ENCODE data around the gene CYSTM1.

Gene CYSTM1

DNA sequence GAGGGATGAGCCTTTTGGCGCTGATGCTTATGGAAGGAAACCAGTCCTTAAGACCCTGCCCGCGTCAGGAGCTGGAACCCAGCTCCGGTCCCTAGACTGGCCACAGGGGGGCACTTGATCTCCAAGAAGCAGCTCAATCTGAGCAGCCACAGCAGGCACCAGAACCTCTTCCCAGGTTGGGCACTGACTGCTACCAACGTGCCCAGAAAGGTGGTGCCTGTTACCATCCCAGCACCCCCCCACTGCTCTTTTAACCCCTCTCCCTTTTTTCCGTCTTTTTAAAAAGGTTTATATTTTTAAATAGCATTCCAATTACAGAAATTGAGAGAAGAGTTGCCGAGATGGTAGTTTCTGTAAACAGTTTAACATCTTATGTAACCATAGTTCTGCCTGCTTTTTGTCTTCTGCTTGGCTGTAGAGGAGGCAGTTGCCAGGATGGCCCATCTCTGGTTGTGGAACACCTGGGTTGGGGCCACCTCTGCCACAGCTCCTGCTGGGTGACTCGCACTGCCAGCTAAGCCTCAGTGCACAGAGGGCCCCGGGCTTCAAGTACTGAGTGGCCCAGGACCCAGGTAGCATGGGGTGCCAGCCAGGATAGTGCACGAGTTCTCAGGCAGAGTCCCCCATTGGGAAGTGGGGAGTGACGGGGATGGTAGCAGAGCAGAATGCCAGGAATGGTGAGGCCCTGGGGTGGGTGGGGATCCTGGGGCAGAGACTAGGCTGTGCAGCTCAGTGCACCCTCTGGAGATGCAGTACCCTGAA lies 65.1 kb downstream of the CYSTM1 start (continued):
- TF ChIP-seq ZNF660 (tag by site-specific recombination; IDR thresholded peaks at IDR 0.05) = 0 out of 2 replicates have a peak, but pooled peaks have one; percentile 23
- 0 out of 2 replicates have a peak, but pooled peaks have one; percentile 21 for TF ChIP-seq ZNF629 (tag by site-specific recombination; IDR thresholded peaks at IDR 0.05)
- TF ChIP-seq ZNF24 (tag by site-specific recombination; IDR thresholded peaks at IDR 0.05) = no peak
- TF ChIP-seq, protein P1, sequence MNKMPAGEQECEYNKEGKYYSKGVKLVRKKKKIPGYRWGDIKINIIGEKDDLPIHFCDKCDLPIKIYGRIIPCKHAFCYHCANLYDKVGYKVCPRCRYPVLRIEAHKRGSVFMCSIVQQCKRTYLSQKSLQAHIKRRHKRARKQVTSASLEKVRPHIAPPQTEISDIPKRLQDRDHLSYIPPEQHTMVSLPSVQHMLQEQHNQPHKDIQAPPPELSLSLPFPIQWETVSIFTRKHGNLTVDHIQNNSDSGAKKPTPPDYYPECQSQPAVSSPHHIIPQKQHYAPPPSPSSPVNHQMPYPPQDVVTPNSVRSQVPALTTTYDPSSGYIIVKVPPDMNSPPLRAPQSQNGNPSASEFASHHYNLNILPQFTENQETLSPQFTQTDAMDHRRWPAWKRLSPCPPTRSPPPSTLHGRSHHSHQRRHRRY (tag by site-specific recombination; IDR thresholded peaks at IDR 0.05) = no peak
- no peak for TF ChIP-seq ZNF585B (tag by site-specific recombination; IDR thresholded peaks at IDR 0.05)
- TF ChIP-seq, protein P2, sequence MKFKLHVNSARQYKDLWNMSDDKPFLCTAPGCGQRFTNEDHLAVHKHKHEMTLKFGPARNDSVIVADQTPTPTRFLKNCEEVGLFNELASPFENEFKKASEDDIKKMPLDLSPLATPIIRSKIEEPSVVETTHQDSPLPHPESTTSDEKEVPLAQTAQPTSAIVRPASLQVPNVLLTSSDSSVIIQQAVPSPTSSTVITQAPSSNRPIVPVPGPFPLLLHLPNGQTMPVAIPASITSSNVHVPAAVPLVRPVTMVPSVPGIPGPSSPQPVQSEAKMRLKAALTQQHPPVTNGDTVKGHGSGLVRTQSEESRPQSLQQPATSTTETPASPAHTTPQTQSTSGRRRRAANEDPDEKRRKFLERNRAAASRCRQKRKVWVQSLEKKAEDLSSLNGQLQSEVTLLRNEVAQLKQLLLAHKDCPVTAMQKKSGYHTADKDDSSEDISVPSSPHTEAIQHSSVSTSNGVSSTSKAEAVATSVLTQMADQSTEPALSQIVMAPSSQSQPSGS (tag by site-specific recombination; IDR thresholded peaks at IDR 0.05; ENCODE audit: low read depth) = no peak
- TF ChIP-seq ZNF555 (tag by site-specific recombination; conservative IDR thresholded peaks at IDR 0.05) = no peak
- no peak for TF ChIP-seq SP2 (tag by site-specific recombination; IDR thresholded peaks at IDR 0.05)
- no peak for TF ChIP-seq SP3 (tag by site-specific recombination; IDR thresholded peaks at IDR 0.05)
- TF ChIP-seq, protein P3, sequence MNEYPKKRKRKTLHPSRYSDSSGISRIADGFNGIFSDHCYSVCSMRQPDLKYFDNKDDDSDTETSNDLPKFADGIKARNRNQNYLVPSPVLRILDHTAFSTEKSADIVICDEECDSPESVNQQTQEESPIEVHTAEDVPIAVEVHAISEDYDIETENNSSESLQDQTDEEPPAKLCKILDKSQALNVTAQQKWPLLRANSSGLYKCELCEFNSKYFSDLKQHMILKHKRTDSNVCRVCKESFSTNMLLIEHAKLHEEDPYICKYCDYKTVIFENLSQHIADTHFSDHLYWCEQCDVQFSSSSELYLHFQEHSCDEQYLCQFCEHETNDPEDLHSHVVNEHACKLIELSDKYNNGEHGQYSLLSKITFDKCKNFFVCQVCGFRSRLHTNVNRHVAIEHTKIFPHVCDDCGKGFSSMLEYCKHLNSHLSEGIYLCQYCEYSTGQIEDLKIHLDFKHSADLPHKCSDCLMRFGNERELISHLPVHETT (tag by site-specific recombination; IDR thresholded peaks at IDR 0.05) = no peak
- TF ChIP-seq BCL11B (tag by site-specific recombination; IDR thresholded peaks at IDR 0.05; ENCODE audit: low read depth) = no peak
- TF ChIP-seq ZNF791 (tag by site-specific recombination; IDR thresholded peaks at IDR 0.05) = no peak
- no peak for TF ChIP-seq ZFP37 (tag by site-specific recombination; IDR thresholded peaks at IDR 0.05)
- 0 out of 2 replicates have a peak, but pooled peaks have one; percentile 48 for TF ChIP-seq ZBTB17 (tag by site-specific recombination; IDR thresholded peaks at IDR 0.05)
- no peak for TF ChIP-seq ZNF701 (tag by site-specific recombination; IDR thresholded peaks at IDR 0.05)
- 0 out of 2 replicates have a peak, but pooled peaks have one; percentile 32 for TF ChIP-seq ZNF2 (tag by site-specific recombination; IDR thresholded peaks at IDR 0.05)
- TF ChIP-seq ZNF223 (tag by site-specific recombination; IDR thresholded peaks at IDR 0.05) = no peak
- TF ChIP-seq ZNF707 (tag by site-specific recombination; IDR thresholded peaks at IDR 0.05) = no peak
- TF ChIP-seq, protein P4, sequence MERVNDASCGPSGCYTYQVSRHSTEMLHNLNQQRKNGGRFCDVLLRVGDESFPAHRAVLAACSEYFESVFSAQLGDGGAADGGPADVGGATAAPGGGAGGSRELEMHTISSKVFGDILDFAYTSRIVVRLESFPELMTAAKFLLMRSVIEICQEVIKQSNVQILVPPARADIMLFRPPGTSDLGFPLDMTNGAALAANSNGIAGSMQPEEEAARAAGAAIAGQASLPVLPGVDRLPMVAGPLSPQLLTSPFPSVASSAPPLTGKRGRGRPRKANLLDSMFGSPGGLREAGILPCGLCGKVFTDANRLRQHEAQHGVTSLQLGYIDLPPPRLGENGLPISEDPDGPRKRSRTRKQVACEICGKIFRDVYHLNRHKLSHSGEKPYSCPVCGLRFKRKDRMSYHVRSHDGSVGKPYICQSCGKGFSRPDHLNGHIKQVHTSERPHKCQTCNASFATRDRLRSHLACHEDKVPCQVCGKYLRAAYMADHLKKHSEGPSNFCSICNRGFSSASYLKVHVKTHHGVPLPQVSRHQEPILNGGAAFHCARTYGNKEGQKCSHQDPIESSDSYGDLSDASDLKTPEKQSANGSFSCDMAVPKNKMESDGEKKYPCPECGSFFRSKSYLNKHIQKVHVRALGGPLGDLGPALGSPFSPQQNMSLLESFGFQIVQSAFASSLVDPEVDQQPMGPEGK (tag by site-specific recombination; IDR thresholded peaks at IDR 0.05) = no peak
- no peak for TF ChIP-seq ZNF768 (tag by site-specific recombination; IDR thresholded peaks at IDR 0.05)
- TF ChIP-seq KLF7 (tag by site-specific recombination; IDR thresholded peaks at IDR 0.05; ENCODE audit: borderline replicate concordance) = no peak
- no peak for TF ChIP-seq ZNF76 (tag by site-specific recombination; IDR thresholded peaks at IDR 0.05; ENCODE audit: borderline replicate concordance, low read depth)
- TF ChIP-seq ZBTB48 (tag by site-specific recombination; IDR thresholded peaks at IDR 0.05) = 0 out of 2 replicates have a peak, but pooled peaks have one; percentile 13
- TF ChIP-seq, protein P5, sequence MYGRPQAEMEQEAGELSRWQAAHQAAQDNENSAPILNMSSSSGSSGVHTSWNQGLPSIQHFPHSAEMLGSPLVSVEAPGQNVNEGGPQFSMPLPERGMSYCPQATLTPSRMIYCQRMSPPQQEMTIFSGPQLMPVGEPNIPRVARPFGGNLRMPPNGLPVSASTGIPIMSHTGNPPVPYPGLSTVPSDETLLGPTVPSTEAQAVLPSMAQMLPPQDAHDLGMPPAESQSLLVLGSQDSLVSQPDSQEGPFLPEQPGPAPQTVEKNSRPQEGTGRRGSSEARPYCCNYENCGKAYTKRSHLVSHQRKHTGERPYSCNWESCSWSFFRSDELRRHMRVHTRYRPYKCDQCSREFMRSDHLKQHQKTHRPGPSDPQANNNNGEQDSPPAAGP (tag by site-specific recombination; IDR thresholded peaks at IDR 0.05) = no peak
- 0 out of 2 replicates have a peak, but pooled peaks have one; percentile 22 for TF ChIP-seq ZNF600 (tag by site-specific recombination; IDR thresholded peaks at IDR 0.05)
- TF ChIP-seq ZNF169 (tag by site-specific recombination; IDR thresholded peaks at IDR 0.05) = no peak
- TF ChIP-seq, protein P6, sequence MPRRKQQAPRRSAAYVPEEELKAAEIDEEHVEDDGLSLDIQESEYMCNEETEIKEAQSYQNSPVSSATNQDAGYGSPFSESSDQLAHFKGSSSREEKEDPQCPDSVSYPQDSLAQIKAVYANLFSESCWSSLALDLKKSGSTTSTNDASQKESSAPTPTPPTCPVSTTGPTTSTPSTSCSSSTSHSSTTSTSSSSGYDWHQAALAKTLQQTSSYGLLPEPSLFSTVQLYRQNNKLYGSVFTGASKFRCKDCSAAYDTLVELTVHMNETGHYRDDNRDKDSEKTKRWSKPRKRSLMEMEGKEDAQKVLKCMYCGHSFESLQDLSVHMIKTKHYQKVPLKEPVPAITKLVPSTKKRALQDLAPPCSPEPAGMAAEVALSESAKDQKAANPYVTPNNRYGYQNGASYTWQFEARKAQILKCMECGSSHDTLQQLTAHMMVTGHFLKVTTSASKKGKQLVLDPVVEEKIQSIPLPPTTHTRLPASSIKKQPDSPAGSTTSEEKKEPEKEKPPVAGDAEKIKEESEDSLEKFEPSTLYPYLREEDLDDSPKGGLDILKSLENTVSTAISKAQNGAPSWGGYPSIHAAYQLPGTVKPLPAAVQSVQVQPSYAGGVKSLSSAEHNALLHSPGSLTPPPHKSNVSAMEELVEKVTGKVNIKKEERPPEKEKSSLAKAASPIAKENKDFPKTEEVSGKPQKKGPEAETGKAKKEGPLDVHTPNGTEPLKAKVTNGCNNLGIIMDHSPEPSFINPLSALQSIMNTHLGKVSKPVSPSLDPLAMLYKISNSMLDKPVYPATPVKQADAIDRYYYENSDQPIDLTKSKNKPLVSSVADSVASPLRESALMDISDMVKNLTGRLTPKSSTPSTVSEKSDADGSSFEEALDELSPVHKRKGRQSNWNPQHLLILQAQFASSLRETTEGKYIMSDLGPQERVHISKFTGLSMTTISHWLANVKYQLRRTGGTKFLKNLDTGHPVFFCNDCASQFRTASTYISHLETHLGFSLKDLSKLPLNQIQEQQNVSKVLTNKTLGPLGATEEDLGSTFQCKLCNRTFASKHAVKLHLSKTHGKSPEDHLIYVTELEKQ (tag by site-specific recombination; IDR thresholded peaks at IDR 0.05; ENCODE audit: borderline replicate concordance) = no peak
- TF ChIP-seq ZNF654 (tag by site-specific recombination; IDR thresholded peaks at IDR 0.05; ENCODE audit: low read depth) = peak; percentile 66
- TF ChIP-seq ZNF596 (tag by site-specific recombination; IDR thresholded peaks at IDR 0.05) = no peak
